Aorta (tissue), 5 donors: ENCODE results near the gene C19orf25. TPM values are rescaled to one million over a fixed set of nuclear protein-coding genes. Genes with fewer than 3 reads are reported as not detected.

Source experiments
- ATAC-seq: fragments of 200-7000 bp; cut with Tn5 transposase; one replicate; pipeline ENCODE4 v1.9.1; 2022; ENCODE audit warnings: moderate library complexity; ENCODE audit not compliant: low FRiP score
- DNase-seq, 2 donors: peaks; one replicate each; pipeline ENCODE4 v3.0.0-alpha.2; 2020
- H3K27ac ChIP-seq, 2 donors: one replicate each; pipeline ENCODE4 v1.5.1; 2013; ENCODE audit warnings: low read length in 2 of 2, mild to moderate bottlenecking in 2 of 2, moderate library complexity in 2 of 2, control low read depth in 1 of 2, inconsistent platforms in 1 of 2, low read depth in 1 of 2
- H3K27me3 ChIP-seq, 2 donors: one replicate each; pipeline ENCODE4 v1.6.1; 2013; ENCODE audit warnings: control low read depth in 1 of 2, low read length in 1 of 2, mild to moderate bottlenecking in 1 of 2, moderate library complexity in 1 of 2; ENCODE audit not compliant: insufficient read depth in 2 of 2, control insufficient read depth in 1 of 2
- H3K36me3 ChIP-seq, 2 donors: one replicate each; pipeline ENCODE4 v1.6.1; 2013; ENCODE audit warnings: control low read depth in 1 of 2, low read length in 1 of 2, mild to moderate bottlenecking in 1 of 2; ENCODE audit not compliant: insufficient read depth in 2 of 2, control insufficient read depth in 1 of 2
- H3K4me1 ChIP-seq, 2 donors: one replicate each; pipeline ENCODE4 v1.6.1; 2013; ENCODE audit warnings: low read length in 2 of 2, control low read depth in 1 of 2, mild to moderate bottlenecking in 1 of 2, moderate library complexity in 1 of 2; ENCODE audit not compliant: insufficient read depth in 2 of 2, control insufficient read depth in 1 of 2
- H3K4me3 ChIP-seq, 2 donors: one replicate each; pipeline ENCODE4 v1.5.1; 2013; ENCODE audit warnings: low read length in 2 of 2, control low read depth in 1 of 2, mild to moderate bottlenecking in 1 of 2
- H3K9me3 ChIP-seq: one replicate; pipeline ENCODE4 v1.6.1; 2013; ENCODE audit warnings: mild to moderate bottlenecking, low read length; ENCODE audit not compliant: control insufficient read depth
- WGBS, 2 donors: extraction: QIAGEN DNeasy Blood & Tissue Kit; methylation state at CpG; one replicate each; pipeline ENCODE4 v1.1.7; 2013; 5-methylcytosine and 5-hydroxymethylcytosine counted together
- intact Hi-C, 2 donors: fragments of 100-400 bp; cut with DNase I; formaldehyde crosslinking; loops; one replicate each; pipeline versions ENCODE4 v1.14.2 to v1.15.0; 2022
- polyA plus RNA-seq, 2 donors: library from polyadenylated mRNA; stranded (reverse); fragments of 200-250 nt; gene quantifications; one replicate each; pipeline ENCODE4 v1.2.3, GENCODE V29; 2013
- total RNA-seq, 2 donors: library from RNA; stranded (reverse); fragmentation: NEBNext Ultra II Directional; extraction: Animal tissue kit (Norgen Biotek cat#: 25700); gene quantifications; one replicate each; pipeline ENCODE4 v1.2.1, GENCODE V29; 2021
- donor health status: healthy with polysubstance abuse.
- donor health status: Bipolar disorder and iron deficiency.
- donor health status: DM: no; HTN: no; CAD: no.
- donor health status: DM: no; HTN: no; CAD: no.
- donor health status: DM: yes; HTN: yes; CAD: no.

The C19orf25 gene
- total and polyA plus RNA-seq, 4 donors, result 19.0 to 33.5 (median 22.8) TPM

DNA sequence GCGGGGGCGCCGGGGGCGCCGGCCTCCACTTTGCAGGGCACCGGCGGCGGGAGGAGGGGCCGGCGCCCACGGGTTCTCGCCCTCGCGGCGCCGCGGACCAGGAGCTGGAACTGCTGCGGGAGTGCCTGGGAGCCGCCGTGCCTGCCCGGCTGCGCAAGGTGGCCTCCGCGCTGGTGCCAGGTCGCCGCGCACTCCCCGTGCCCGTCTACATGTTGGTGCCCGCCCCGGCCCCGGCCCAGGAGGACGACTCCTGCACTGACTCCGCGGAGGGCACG lies 11.9 kb downstream of the C19orf25 start:
- intact Hi-C loops, result no loop called here
- no peak overlapping the region for H3K27ac ChIP-seq
- no peak for DNase-seq
- no peaks in the 10 kb centered on the region for H3K9me3 ChIP-seq
- no peak overlapping the region for H3K4me3 ChIP-seq
- H3K27me3 ChIP-seq, result peaks cover 0 to 2% of the 10 kb centered on the region in 2 donors
- H3K4me1 ChIP-seq, result no peaks in the 10 kb centered on the region
- WGBS, 2 donors, result 4 to 5% methylated on average over 24 to 36 of the region's 36 CpGs
- no peak for ATAC-seq
- H3K36me3 ChIP-seq, result no peaks in the 10 kb centered on the region

GRCh38 chr19:1466461-1467214 lies 12.4 kb downstream of the C19orf25 start:
- ATAC-seq, result no peak
- Histone ChIP-seq H3K27ac (no peak overlapping the region), H3K4me1 (no peaks in the 10 kb centered on the region), H3K9me3 (no peaks in the 10 kb centered on the region), H3K36me3 (no peaks in the 10 kb centered on the region), H3K4me3 (no peak overlapping the region), H3K27me3 (peaks cover 0 to 2% of the 10 kb centered on the region in 2 donors)
- no peak for DNase-seq
- intact Hi-C loops, result no loop called here
- 36 to 38% methylated on average over 58 to 70 of the region's 70 CpGs for WGBS, 2 donors

- DNase-seq (no peak), ATAC-seq (no peak)
- H3K36me3 ChIP-seq, result no peaks in the 10 kb centered on the region
- no peak overlapping the region for H3K27ac ChIP-seq
- H3K27me3 ChIP-seq, result peaks cover 0 to 1% of the 10 kb centered on the region in 2 donors
- no peaks in the 10 kb centered on the region for H3K4me1 ChIP-seq
- WGBS, 2 donors, result 56 to 59% methylated on average over 36 to 41 of the region's 41 CpGs
- intact Hi-C loops, result no loop called here
- H3K9me3 ChIP-seq, result no peaks in the 10 kb centered on the region
- no peak overlapping the region for H3K4me3 ChIP-seq
Measured at GRCh38 chr19:1466018-1466460, 13.0 kb downstream of the C19orf25 start.

DNA sequence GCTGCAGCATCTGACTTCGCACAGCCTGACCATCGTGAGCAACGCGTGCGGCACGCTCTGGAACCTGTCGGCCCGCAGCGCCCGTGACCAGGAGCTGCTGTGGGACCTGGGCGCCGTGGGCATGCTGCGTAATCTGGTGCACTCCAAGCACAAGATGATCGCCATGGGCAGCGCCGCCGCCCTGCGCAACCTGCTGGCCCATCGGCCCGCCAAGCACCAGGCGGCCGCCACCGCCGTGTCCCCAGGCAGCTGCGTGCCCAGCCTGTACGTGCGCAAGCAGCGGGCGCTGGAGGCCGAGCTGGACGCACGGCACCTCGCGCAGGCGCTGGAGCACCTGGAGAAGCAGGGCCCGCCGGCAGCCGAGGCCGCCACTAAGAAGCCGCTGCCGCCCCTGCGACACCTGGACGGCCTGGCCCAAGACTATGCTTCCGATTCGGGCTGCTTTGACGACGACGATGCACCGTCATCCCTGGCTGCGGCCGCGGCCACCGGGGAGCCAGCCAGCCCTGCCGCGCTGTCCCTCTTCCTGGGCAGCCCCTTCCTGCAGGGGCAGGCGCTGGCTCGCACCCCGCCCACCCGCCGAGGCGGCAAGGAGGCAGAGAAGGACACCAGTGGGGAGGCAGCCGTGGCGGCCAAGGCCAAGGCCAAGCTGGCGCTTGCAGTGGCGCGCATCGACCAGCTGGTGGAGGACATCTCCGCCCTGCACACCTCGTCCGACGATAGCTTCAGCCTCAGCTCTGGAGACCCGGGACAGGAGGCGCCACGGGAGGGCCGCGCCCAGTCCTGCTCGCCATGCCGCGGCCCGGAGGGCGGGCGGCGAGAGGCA lies 13.6 kb downstream of the C19orf25 start:
- Histone ChIP-seq H3K9me3 (no peaks in the 10 kb centered on the region), H3K4me1 (no peaks in the 10 kb centered on the region), H3K27me3 (no peaks in the 10 kb centered on the region), H3K4me3 (no peak overlapping the region), H3K36me3 (no peaks in the 10 kb centered on the region), H3K27ac (no peak overlapping the region)
- intact Hi-C loops, result no loop called here
- no peak for ATAC-seq
- 48 to 55% methylated on average over 50 to 83 of the region's 83 CpGs for WGBS, 2 donors
- no peak for DNase-seq

DNA sequence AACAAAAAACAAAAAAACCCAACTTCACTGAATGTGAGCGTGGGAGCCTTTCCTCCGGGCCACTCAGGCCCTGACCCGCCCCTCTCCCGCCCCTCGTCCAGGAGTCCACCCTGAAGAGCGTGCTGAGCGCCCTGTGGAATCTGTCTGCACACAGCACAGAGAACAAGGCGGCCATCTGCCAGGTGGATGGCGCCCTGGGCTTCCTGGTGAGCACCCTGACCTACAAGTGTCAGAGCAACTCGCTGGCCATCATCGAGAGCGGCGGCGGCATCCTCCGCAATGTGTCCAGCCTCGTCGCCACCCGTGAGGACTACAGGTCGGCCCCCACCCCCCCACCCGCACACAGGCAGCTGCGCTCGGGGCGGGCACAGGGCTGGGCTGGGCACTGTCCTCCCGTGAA lies 17.2 kb downstream of the C19orf25 start:
- ATAC-seq, result no peak
- H3K4me3 ChIP-seq, result no peak overlapping the region
- H3K4me1 ChIP-seq, result no peaks in the 10 kb centered on the region
- 96% methylated on average over 24 of the region's 24 CpGs for whole genome bisulfite sequencing, 2 donors
- no peaks in the 10 kb centered on the region for H3K27me3 ChIP-seq
- no peaks in the 10 kb centered on the region for H3K36me3 ChIP-seq
- no peak for DNase-seq
- H3K9me3 ChIP-seq, result no peaks in the 10 kb centered on the region
- no peak overlapping the region for H3K27ac ChIP-seq
- intact Hi-C loops, result no loop called here

DNA sequence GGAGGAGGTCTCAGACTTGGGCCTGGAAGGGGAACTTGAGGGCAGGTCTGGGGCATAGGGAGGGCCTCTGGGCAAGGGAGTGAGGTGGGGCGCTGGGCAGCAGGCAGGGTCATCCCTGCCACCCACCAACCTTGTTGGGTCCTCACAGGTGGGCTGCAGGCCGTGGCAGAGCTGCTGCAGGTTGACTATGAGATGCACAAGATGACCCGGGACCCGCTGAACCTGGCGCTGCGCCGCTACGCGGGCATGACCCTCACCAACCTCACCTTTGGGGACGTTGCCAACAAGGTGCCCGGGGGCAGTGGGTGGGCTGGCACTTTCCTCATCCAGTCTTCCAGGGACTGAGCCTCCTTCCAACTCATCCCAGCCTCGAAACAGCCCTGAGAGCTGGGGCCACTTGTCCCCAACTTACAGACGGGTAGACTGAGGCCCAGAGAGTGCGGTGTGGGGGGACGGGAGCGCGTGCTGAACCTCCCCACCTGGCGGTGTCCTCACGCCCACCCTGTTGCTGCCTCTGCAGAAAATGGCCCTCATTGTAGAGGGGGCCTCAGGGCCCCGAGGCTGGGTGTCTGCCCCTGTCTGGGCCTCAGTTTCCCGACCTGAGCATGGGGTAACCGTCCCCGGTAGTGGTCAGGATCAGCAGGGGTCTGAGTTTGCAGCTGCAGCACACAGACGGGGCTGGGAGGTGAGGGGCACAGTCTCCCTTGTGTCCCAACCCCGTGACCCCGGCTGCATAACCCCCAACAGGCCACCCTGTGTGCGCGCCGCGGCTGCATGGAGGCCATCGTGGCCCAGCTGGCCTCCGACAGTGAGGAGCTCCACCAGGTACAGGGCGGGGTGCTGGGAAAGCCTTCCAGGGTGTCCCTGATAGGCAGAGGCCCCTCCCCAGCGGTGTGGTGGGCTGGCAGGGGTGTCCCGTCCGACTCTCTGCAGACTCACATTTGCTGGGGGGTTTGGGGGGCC lies 18.7 kb downstream of the C19orf25 start:
- no peaks in the 10 kb centered on the region for H3K27me3 ChIP-seq
- WGBS, 2 donors, result 91 to 95% methylated on average over 36 of the region's 36 CpGs
- no peak for ATAC-seq

DNA sequence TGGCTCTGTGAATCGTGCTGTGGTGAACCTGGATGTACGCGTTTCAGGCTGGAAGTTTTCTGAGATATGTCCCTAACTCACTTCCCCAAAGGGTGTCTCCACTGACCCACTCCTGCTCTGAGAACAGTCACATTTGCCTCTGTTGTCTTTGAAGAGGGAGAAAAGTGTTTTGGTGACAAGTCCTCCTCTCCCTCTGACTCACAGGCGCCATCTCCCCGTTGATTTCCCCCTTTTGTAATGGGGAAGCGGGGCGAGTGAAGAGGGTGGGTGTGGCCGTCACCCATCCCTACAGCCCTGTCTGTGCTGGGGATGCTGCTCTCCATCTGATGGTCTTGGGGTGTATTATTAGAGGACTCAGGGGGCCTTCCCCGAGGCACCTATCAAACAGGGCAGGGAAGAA lies 19.5 kb downstream of the C19orf25 start:
- WGBS, 2 donors, result 83 to 85% methylated on average over 9 of the region's 9 CpGs
- Histone ChIP-seq H3K9me3 (no peaks in the 10 kb centered on the region), H3K36me3 (no peaks in the 10 kb centered on the region), H3K4me3 (no peak overlapping the region), H3K4me1 (no peaks in the 10 kb centered on the region), H3K27ac (no peak overlapping the region), H3K27me3 (no peaks in the 10 kb centered on the region)
- intact Hi-C loops, result no loop called here
- DNase-seq, result no peak
- no peak for ATAC-seq

More for the DNA sequence above, 18.7 kb downstream of the C19orf25 start:
- Histone ChIP-seq H3K36me3 (no peaks in the 10 kb centered on the region), H3K9me3 (no peaks in the 10 kb centered on the region), H3K4me3 (no peak overlapping the region), H3K4me1 (no peaks in the 10 kb centered on the region), H3K27ac (no peak overlapping the region)
- intact Hi-C loops, result no loop called here
- DNase-seq, result no peak

DNA sequence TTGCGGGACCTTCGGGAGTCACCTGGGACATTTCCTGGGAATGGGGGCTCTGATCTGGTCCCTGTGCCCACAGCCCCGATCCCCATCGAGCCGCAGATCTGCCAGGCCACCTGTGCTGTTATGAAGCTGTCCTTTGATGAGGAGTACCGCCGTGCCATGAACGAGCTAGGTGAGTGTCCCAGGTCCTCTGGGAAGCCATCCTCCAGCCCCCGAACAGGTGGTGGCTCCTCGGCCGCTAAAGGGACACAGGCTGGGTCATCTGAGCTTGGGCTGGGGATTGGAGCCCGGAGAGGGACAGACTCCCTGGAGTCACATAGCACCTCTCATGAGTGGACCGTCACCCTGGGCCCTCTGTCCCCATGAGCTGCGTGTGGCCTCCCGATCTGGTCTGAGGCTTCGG lies 21.1 kb downstream of the C19orf25 start:
- H3K27ac ChIP-seq, result no peak overlapping the region
- ATAC-seq (no peak), DNase-seq (no peak)
- no peaks in the 10 kb centered on the region for H3K9me3 ChIP-seq
- no peaks in the 10 kb centered on the region for H3K27me3 ChIP-seq
- no peak overlapping the region for H3K4me3 ChIP-seq
- H3K4me1 ChIP-seq, result no peaks in the 10 kb centered on the region
- WGBS, 2 donors, result 86 to 92% methylated on average over 16 of the region's 16 CpGs
- H3K36me3 ChIP-seq, result no peaks in the 10 kb centered on the region
- intact Hi-C loops, result no loop called here
